ENCODE results near the gene C1QC.

DNA sequence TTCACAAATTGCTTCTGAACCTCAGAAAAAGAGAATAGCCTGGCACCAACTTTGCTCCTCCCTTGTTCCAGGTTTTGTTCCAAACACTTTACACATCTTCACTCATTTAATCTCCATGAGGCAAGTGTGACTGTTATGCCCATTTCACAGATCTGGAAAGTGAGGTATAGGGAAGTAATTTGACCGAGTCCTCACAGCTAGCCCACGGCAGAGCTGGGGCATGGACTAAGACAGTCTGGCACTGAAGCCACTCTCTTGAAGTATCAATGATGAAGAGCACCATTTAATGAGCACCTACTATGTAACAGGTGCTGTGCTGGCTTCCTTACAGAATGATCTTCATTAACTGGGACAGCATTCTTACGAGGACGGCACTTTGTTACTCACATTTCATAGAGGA, 28.6 kb downstream of the C1QC start:
- TF ChIP-seq, protein P1, sequence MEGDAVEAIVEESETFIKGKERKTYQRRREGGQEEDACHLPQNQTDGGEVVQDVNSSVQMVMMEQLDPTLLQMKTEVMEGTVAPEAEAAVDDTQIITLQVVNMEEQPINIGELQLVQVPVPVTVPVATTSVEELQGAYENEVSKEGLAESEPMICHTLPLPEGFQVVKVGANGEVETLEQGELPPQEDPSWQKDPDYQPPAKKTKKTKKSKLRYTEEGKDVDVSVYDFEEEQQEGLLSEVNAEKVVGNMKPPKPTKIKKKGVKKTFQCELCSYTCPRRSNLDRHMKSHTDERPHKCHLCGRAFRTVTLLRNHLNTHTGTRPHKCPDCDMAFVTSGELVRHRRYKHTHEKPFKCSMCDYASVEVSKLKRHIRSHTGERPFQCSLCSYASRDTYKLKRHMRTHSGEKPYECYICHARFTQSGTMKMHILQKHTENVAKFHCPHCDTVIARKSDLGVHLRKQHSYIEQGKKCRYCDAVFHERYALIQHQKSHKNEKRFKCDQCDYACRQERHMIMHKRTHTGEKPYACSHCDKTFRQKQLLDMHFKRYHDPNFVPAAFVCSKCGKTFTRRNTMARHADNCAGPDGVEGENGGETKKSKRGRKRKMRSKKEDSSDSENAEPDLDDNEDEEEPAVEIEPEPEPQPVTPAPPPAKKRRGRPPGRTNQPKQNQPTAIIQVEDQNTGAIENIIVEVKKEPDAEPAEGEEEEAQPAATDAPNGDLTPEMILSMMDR (IDR thresholded peaks at IDR 0.05 in 2 of 3, conservative IDR thresholded peaks at IDR 0.05 in 1 of 3; ENCODE audit: borderline replicate concordance in 1 of 3, insufficient read depth in 1 of 3, low read depth in 2 of 3, low read length in 2 of 3): no peak
- no peak for TF ChIP-seq POLR2AphosphoS5 (IDR thresholded peaks at IDR 0.05; ENCODE audit: low read depth, low read length)
